Middle frontal gyrus (tissue), 1 donor: ENCODE results near the gene SAT2.

Source experiments
- DNase-seq: peaks from one replicate; pipeline ENCODE4 v3.0.0-alpha.2; 2015; ENCODE audit warnings: low spot score; ENCODE audit errors: extremely low spot score

Gene SAT2

GRCh38 chr17:7576432-7576937, 51.1 kb downstream of the SAT2 start:
- no peak for DNase-seq
